Tibial nerve (tissue), 4 donors: ENCODE data around the gene PRUNE1.

Source experiments
- CTCF ChIP-seq, 5 experiments: fragments of 200-600 bp in 3 of 5; fragments of 450-650 bp in 2 of 5; sonication (generic) in 3 of 5; IDR thresholded peaks; one replicate each; pipeline ENCODE4 v1.5.1; 2016 to 2019; ENCODE audit warnings: antibody characterized with exemption in 5 of 5, mild to moderate bottlenecking in 3 of 5, moderate library complexity in 2 of 5
- EP300 ChIP-seq, 2 donors: sonication (generic); formaldehyde crosslinking; IDR thresholded peaks; one replicate each; pipeline ENCODE4 v1.6.1; 2017; ENCODE audit warnings: antibody characterized with exemption in 2 of 2, mild to moderate bottlenecking in 1 of 2

- no peak for TF ChIP-seq CTCF (IDR thresholded peaks at IDR 0.05)
- peak; percentile 22 to 60 for TF ChIP-seq EP300 (IDR thresholded peaks at IDR 0.05)
Measured at GRCh38 chr1:151060007-151060656, 51.9 kb downstream of the PRUNE1 start, which contains the start of gene MLLT11.
